ENCODE data around the gene AGFG2.

The AGFG2 gene

DNA sequence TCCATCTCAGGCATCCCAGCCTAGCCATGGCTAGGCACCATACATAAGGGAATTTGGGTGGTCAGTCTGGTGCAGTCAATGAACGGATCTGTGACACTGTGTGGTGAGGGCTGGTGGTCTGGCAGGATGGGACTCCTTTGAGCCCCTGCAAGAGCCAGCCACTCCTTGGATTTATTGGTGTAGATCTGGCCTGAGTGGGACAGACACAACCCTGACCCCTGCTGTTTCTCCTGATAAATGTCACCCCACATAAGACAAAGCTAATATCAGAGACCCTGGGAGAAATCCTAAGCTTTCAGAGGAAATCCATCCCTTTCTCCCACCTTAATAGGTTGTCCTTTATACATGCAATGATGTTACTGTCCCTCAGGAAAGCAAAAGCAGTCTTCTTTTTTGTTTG lies 49.4 kb downstream of the AGFG2 start:
- no peak for DNase-seq

DNA sequence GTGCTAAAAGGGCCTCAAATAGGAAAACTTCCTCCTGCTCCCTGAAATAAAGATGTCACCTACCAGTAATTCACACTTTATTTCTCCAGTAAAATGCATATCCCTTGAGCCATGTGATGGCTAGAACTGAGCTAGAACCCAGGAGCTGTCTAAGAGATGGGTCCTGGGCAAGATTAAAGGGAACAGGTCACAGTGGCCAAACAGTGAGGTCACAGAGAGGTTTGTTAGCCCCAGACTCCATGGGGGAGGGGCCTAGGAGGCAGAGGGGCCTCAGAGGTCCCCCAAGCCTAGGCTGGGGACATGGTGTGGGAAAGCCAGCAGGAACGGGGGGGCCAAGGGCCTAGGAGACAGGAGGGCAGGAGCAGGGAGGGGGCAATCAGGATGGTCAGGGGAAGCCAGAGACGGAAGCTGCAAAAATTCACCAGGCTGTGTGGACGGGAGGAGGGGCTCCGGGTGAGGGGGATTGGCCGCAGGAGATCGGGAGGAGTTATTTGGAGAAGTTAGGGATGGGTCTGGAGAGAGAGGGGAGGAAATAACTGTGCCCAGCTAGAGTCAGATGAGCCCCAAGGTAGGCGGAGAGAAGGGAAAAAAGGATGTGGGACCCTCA lies 50.4 kb downstream of the AGFG2 start:
- DNase-seq: no peak

DNA sequence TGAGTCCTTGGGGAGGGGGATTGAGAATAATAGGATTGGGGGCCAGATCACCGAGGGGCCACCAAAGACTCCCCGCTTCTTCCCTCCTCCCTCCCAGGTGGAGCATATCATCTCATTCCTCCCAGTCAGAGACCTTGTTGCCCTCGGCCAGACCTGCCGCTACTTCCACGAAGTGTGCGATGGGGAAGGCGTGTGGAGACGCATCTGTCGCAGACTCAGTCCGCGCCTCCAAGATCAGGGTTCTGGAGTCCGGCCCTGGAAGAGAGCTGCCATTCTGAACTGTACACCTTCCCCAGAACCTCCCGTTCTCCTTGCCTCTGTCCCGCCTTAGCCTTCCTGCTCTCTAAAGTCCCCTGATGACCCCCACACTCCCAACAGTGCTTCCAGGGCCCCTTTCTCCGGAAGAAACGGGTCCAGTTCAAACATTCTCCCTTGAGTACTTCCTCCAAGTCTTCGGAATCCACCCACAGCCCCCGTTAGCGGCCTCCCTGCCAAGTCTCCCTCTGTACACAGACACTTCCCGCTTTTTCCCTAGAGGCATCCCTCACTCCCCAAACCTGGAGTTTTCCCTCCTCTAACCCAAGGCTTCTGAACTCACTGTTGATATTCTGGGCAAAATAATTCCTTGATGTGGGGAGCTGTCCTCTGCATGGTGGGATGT lies 51.2 kb downstream of the AGFG2 start:
- DNase-seq: no peak

DNA sequence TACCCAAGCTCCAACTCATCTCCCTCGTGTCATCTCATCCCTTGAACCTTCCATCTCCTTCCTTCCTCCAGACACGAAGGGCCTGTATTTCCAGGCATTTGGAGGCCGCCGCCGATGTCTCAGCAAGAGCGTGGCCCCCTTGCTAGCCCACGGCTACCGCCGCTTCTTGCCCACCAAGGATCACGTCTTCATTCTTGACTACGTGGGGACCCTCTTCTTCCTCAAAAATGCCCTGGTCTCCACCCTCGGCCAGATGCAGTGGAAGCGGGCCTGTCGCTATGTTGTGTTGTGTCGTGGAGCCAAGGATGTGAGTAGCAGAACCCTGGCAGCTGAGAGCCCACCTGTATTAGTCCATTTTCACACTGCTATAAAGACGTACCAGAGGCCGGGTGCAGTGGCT lies 52.6 kb downstream of the AGFG2 start:
- no peak for DNase-seq

DNA sequence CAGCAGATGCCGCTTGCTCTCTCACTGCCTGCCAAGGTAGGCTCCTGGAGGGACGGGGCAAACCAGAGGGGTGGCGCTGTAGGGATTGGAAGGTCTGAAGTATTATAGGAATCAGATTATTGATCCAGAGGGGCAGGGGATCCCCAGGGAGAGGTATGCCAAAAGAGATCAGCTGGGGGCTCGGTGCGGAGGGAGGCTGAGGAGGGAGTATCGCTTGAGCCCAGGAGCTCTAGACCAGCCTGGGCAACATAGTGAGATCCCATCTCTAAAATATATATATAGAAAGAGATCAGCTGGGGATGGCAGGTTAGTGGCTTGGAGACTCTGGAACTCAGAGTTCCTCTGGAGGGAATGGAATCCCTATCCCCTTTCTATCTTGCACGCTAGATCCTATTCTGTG lies 56.2 kb downstream of the AGFG2 start:
- no peak for DNase-seq

DNA sequence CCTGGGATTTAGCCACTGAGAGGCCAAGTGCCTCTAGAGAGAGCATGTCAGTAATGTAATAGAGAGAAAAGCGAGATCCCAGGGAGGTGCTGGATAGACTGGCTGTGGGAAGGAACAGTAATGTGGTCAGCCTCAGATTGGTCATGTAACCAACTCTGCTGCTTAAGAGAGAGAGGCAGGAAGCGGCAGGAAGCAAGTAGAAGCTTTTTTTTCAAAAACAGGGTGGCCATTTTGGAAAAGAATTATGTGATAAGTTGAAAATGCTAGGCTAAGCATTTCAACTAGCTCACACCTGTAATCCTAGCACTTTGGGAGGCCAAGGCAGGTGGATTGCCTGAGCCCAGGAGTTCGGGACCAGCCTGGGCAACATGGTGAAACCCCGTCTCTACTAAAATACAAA lies 59.4 kb downstream of the AGFG2 start:
- DNase-seq: no peak

DNA sequence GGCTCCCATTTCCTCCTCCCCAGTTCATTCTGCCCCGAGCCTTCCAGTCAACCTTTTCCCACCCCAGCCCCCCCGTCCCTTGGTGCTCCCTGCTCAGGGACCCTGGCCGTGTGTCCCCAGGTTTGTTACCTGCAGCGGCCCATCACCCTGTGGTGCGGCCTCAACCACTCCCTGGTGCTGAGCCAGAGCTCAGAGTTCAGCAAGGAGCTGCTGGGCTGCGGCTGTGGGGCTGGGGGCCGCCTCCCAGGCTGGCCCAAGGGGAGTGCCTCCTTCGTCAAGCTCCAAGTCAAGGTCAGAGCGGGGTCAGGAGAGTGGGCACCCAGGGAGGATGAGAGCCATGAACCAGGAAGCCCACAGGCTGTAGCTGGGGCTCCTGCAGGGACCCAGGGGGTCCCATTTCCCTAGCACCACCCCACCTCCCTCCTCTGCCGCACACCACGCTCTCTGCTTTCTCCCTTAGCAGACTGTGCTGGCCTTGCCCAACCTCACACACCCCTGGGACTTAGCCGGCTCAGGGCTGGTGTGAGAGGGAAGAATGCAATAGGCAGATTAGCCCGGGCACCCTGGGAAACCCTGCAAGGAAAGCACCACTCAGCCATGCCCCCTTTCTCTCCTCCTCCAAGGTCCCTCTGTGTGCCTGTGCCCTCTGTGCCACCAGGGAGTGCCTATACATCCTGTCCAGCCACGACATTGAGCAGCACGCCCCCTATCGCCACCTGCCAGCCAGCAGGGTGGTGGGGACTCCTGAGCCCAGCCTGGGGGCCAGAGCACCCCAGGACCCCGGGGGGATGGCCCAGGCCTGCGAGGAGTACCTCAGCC lies 61.1 kb downstream of the AGFG2 start:
- DNase-seq: no peak

DNA sequence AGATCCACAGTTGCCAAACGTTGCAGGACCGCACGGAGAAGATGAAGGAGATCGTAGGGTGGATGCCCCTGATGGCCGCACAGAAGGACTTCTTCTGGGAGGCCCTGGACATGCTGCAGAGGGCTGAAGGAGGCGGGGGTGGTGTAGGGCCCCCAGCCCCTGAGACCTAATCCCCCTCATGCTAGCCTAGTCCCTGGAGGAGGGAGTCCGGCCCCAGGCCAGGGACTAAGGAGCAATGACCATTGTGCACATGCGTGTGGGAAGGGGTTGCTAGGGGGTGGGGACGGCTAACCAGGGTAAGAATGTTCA lies 61.7 kb downstream of the AGFG2 start:
- no peak for DNase-seq

DNA sequence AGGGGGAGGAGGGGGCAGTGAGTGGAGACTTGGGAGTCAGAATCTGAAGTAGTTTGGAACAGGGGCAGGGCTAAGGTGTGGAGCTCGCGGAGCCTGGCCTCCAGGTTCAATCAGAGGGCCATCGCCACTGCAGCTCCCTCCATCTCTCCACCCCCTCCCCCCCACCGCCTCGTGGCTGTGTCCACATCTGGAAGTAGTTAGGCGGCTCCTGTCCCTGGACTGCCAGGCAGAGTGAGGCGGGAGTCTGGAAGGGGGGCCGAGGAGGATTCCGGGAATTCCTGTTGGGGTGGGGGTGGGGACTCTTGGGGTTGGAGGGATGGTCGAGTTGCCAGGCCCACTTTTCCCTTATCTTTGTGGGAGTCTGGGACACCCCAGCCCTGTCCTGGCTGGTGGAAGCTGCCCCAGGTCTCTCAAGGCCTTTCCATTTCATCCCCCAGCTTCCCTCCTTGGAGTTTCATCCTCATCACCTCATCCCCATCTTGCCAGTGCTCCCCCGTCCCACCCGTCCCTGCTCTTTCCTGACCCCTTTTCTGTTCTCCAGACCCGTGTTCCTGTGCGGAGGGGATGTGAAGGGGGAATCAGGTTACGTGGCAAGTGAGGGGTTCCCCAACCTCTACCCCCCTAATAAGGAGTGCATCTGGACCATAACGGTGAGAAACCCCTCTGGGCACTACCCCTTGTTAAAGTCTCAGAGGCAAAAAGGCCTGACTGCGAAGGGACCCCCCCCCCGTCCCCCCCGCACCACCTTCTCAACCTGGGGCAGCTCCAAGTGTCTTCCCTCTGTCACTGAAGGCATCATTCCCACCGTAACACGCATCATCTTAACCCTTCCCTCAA lies 64.1 kb downstream of the AGFG2 start:
- no peak for DNase-seq

DNA sequence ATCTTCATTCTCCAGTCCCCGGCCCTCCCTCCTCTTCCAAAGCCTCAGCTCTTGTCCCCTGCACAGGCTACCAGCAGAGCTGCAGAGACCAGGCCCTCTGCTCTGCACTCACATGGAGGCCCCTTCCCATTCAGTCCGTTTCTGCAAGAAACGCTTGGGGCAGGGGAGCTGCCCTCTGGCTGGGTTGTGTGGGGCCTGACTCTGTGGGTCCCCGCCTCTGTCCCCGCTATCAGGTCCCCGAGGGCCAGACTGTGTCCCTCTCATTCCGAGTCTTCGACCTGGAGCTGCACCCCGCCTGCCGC lies 64.7 kb downstream of the AGFG2 start:
- DNase-seq: no peak

DNA sequence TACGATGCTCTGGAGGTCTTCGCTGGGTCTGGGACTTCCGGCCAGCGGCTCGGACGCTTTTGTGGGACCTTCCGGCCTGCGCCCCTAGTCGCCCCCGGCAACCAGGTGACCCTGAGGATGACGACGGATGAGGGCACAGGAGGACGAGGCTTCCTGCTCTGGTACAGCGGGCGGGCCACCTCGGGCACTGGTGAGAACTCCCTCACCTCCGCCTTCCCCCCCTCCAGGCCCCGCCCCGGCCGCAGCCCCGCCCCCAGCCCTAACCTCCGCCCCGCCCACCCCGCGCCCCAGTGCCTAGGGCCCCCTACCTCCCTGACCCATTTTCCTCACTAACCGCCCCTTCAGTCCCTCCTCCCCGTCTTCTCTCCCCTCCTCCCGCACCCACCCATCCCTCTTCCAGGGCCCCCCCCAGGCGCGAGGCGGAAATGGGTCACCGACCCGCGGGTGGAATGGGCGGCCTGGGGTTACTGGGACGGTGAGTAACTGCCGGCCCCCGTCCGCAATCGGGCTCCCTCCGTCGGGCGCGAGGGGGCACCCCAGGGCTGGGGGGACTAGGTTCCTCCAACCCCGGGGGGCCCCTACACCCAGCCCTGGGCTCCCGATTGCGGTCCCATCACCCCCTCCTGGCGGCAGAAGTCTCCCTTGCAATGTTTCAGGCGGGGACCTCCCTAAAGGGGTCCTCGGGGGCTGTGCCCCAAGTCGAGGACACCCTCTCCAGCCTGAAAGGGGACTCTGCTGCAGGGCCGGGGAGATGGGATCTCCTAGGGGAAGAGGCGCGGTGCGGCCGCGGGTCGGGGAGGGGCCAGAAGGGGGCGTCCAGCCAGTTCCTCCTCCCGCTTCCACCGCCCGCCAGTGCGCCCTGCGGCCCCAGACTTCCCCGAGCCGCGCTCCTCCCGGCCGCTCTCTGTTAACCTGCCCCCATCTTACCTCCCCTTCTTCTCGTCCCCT lies 65.3 kb downstream of the AGFG2 start:
- peak; percentile 73 to 77 for DNase-seq

DNA sequence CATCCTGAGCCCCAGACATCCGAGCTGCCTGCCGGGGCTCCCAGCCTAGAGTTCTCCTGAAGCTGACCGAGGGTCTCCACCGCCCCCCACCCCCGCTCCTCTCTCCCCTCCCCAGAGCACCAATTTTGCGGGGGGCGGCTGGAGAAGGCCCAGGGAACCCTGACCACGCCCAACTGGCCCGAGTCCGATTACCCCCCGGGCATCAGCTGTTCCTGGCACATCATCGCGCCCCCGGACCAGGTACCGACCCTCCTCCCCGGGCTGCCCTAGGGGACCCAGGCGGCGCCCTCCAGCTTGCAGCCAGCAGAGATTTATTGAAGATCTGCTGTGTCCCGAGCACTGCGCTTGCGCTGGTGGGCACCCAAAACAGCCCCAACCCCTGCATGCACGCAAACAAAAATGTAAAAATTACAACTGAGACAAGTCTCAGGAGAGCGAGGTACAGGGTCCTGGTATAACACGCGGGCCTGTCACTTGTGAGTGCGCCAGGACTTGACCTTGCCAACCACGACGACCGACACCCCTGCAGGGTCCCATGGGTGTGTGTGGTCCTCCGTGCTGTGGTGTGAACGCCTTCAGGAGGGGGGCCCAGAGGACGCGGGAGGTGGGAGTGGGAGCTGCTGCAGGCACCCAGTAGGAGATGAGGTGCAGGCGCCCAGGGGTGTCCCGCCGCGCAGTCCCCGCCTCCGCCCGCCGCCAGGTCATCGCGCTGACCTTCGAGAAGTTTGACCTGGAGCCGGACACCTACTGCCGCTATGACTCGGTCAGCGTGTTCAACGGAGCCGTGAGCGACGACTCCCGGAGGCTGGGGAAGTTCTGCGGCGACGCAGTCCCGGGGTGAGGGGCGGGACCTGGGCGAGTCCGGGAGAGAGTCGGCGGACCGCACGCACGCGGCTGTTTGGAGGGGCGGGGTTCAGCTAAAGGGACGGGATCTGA lies 66.2 kb downstream of the AGFG2 start:
- DNase-seq: peak; percentile 58 to 68

DNA sequence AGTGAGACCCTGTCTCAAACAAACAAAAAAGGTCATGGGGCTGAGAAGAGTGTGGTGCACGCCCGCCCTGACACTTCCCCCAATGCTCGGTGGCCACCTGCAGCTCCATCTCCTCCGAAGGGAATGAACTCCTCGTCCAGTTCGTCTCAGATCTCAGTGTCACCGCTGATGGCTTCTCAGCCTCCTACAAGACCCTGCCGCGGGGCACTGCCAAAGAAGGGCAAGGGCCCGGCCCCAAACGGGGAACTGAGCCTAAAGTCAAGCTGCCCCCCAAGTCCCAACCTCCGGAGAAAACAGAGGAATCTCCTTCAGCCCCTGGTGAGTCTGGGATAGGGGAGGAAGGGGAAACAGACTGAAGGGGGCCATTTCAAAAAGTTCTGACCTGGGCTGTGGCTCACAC lies 67.3 kb downstream of the AGFG2 start:
- no peak for DNase-seq

DNA sequence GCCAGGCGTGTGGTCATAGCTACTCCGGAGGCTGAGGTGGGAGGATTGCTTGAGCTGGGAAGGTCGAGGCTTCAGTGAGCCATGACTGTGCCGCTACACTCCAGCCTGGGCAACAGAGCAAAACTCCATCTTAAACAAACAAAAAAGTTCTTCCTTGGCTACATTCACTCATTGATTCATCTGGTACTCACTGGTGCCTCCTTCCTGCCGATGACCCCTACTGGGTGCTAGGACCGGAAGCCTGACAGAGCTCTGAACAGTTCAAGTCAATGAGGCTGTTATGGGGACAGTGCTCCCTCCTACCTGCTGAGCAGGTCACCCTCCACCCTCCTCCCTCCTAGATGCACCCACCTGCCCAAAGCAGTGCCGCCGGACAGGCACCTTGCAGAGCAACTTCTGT lies 68.1 kb downstream of the AGFG2 start:
- DNase-seq: no peak

DNA sequence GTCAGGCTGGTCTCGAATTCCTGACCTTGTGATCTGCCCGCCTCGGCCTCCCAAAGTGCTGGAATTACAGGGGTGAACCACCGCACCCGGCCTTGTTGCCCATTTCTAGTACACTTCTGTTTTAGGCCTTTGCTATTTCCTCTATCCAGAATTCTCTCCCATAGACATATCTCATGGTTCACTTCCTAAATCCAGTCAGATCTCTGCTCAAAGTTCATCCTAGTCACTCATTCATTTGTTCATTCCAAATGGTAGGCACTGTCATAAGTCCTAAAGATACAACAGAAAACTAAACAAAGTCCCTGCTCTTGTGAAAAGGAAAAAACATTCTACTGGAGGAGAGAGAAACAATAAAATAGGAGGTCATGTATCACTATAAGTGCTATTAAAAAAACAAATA lies 71.0 kb downstream of the AGFG2 start:
- no peak for DNase-seq

DNA sequence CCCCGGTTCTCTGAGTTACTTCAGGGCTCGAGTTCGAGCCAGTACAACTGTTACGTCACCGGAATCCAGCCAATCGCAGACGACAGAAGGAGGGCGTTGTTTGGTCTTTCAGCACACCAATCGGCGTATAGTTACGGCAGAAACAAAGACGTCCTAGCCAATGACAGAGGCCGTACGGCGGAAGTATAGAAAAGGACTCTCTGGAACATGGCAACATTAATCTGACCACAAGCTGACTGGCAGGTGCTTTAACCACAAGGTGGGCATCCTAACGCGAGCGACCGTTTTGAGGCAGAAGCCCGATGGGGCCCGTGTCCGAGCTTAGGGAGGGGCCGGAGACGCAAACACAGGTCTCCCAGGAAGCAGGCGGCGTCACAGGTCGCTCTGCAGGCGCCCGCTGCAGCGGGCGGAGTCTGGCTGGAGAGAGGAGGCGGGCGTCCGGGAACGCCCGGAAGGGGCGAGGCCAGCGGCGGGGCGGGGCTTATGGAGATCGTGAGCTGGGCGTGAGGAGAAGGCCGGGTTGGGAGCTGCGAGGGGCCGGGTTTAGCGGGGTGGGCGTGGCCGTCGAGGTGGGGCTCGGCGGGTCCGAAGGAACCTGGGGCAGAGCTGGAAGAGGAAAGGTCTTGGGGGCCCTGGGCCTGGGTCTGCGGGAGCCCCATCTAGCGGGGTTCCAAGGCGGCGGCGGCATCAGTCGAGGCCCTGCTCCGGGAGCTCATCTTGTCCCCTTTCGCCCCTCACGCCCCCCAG lies 73.2 kb downstream of the AGFG2 start, which contains the start of gene MOSPD3:
Gene MOSPD3 (plus strand): TSS at position 558 of the 747 bp plus-strand sequence. CDS start 252 bp downstream, outside the sequence.
- DNase-seq: peak; percentile 98 to 100

DNA sequence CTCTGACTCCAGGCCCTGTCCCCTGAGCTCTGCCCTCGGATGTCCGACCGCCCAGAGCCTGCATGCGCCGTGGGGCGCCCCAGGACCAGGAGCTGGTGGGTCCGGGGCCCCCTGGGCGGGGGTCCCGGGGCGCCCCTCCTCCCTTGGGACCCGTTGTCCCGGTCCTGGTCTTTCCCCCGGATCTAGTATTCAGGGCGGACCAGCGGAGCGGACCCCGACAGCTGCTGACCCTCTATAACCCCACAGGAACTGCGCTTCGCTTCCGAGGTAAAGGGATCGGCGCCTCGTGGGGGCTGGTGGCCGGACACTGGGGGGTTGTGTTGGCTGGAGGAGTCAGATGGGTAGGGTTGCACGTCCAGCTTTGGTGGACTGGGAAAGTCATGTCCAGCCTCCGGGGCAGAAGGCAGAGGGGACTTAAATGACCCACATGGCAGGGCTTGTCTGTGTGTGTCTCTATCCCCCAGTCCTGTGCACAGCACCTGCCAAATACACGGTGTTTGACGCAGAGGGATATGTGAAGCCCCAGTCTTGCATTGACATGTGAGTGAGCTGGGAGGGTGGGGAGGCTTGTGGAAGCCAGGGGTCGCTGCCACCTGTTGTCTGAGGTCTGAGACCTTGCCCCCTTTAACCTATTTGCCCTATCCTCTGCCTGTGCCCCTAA lies 73.9 kb downstream of the AGFG2 start:
- no peak for DNase-seq

DNA sequence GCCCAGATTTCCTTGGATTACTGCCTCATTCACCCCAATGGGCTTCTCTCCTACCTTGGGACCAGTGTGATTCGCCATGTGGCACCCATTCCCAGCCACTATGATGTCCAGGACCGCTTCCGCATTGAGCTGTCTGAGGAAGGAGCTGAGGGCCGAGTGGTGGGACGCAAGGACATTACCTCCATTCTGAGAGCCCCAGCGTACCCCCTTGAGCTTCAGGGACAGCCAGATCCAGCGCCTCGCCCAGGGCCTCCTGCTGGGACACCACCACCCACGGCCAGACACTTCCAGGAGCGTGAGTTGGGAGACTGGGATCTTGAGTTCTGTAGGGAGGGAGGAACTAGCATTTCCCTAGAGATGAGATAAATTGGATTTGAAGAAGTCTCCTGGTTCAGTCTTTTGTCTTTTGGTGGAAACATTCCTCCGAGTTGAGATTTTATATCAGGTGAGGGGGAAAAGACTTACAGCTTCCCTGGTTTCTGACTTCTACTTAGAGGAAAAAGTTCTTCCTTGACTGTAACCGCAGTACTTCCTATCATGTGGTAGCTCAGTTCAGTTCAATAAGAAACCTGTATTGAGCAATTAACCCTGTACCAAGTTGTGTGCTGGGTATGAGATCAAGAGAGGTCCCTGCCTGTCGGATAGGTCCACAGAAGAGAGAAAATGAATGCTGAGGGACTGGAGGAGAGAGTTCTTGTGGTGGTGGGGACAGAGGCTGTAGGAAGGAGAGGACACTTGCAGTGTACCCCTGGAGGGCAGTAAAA lies 74.6 kb downstream of the AGFG2 start:
- DNase-seq: no peak

DNA sequence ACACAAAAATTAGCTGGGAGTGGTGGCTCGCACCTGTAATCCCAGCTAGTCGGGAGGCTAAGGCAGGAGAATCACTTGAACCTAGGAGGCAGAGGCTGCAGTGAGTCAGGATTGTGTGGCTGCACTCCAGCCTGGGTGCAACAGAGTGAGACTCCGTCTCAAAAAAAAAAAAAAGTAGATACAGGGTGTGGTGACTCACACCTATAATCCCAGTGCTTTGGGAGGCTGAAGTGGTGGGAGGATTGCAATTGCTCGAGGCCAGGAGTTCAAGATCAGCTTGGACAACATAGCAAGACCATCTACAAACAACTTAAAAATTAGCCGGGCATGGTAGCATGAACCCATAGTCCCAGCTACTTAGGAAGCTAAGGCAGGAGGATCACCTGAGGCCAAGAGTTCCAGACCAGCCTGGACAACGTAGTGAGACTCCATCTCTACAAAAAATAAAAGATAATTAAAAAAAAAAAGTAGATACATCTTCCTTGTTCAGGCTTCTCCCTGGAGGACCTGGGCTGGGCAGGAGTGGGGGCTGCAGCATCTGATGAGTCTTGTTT lies 75.4 kb downstream of the AGFG2 start:
- no peak for DNase-seq

Data from stimulated activated CD4-positive, alpha-beta T cell treated with anti-CD3 and anti-CD28 coated beads, Interleukin-2, amount 100 ng/mL, for 24 hours (primary cell).